ENCODE results near the gene MXD1.

- peak; percentile 43 for TF ChIP-seq MAX (IDR thresholded peaks at IDR 0.05; ENCODE audit: low read depth)
- TF ChIP-seq, protein P1, sequence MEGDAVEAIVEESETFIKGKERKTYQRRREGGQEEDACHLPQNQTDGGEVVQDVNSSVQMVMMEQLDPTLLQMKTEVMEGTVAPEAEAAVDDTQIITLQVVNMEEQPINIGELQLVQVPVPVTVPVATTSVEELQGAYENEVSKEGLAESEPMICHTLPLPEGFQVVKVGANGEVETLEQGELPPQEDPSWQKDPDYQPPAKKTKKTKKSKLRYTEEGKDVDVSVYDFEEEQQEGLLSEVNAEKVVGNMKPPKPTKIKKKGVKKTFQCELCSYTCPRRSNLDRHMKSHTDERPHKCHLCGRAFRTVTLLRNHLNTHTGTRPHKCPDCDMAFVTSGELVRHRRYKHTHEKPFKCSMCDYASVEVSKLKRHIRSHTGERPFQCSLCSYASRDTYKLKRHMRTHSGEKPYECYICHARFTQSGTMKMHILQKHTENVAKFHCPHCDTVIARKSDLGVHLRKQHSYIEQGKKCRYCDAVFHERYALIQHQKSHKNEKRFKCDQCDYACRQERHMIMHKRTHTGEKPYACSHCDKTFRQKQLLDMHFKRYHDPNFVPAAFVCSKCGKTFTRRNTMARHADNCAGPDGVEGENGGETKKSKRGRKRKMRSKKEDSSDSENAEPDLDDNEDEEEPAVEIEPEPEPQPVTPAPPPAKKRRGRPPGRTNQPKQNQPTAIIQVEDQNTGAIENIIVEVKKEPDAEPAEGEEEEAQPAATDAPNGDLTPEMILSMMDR (IDR thresholded peaks at IDR 0.05): no peak
- TF ChIP-seq FOXM1 (IDR thresholded peaks at IDR 0.05; ENCODE audit: low read depth): no peak
Measured at GRCh38 chr2:69914950-69915945, at the start of gene MXD1.
